MM.1S (cell line): ENCODE results near the gene IZUMO1R.

Experiments
- EZH2 ChIP-seq: fragments of 300-600 bp; sonication (generic); optimal IDR thresholded peaks from 2 replicates; pipeline ENCODE3; 2017; ENCODE audit warnings: low read depth, mild to moderate bottlenecking, antibody characterized with exemption, low read length, mixed read lengths
- TF ChIP-seq, protein P1 (sequence below): fragments of 300-600 bp; sonication (generic); IDR thresholded peaks from 2 replicates; pipeline ENCODE4 v1.5.1; 2016; ENCODE audit warnings: antibody characterized with exemption, low read length, mixed read lengths

DNA sequence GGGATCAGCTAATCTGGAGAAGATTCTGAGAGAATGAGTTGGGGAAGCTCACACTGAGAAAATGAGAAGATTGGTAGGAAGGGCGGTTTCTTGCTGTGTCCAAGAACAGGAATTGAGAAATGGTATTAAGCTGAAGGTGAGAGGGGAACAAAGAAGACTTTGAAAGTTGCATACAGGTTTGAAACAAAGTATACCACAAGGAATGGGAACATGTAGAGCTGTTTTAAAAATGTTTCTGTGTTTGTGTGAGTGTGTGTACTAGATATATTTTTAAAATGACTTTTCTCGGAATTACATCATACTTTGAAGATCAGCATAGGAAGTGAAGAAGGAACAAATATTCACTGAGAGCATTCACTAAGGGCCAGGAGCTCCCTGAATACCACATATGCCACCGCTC is 24.4 kb upstream of the IZUMO1R start:
- TF ChIP-seq, protein P1, sequence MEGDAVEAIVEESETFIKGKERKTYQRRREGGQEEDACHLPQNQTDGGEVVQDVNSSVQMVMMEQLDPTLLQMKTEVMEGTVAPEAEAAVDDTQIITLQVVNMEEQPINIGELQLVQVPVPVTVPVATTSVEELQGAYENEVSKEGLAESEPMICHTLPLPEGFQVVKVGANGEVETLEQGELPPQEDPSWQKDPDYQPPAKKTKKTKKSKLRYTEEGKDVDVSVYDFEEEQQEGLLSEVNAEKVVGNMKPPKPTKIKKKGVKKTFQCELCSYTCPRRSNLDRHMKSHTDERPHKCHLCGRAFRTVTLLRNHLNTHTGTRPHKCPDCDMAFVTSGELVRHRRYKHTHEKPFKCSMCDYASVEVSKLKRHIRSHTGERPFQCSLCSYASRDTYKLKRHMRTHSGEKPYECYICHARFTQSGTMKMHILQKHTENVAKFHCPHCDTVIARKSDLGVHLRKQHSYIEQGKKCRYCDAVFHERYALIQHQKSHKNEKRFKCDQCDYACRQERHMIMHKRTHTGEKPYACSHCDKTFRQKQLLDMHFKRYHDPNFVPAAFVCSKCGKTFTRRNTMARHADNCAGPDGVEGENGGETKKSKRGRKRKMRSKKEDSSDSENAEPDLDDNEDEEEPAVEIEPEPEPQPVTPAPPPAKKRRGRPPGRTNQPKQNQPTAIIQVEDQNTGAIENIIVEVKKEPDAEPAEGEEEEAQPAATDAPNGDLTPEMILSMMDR = no peak
- TF ChIP-seq EZH2 = no peak
